Naive thymus-derived CD8-positive, alpha-beta T cell (primary cell): ENCODE data around the gene VCL. TPM values are rescaled to one million over a fixed set of nuclear protein-coding genes. Genes with fewer than 3 reads are reported as not detected.

ENCODE experiments used
- ATAC-seq, 2 donors: fragments of 150-1000 bp; cut with Tn5 transposase in 1 of 2; sonication (Bioruptor Pico), chemical (Tn5 transposase) in 1 of 2; 1 replicate in 1 of 2; 2 replicates in 1 of 2; pipeline ENCODE4 v1.10.0; 2021; ENCODE audit warnings: mild to moderate bottlenecking in 2 of 2, moderate library complexity in 2 of 2
- POLR2A ChIA-PET: fragments of 350-600 bp; sonication (Branson Sonifier 250); formaldehyde crosslinking; loops from one replicate; lab custom pipeline; 2021; ENCODE audit warnings: antibody characterized with exemption; lab: Charles Lee
- DNase-seq, 10 donors: peaks; one replicate each; pipeline versions ENCODE4 v3.0.0 to v3.0.0-alpha.2; 2020 to 2022
- H3K27ac Mint-ChIP-seq, 10 donors: one replicate each; pipeline ENCODE4 v1.8.0; 2020 to 2022; ENCODE audit warnings: mild to moderate bottlenecking in 10 of 10, mixed read lengths in 10 of 10, moderate library complexity in 4 of 10, inconsistent platforms in 1 of 10
- H3K27me3 Mint-ChIP-seq, 5 donors: one replicate each; pipeline ENCODE4 v1.8.0; 2021 to 2022; ENCODE audit warnings: mixed read lengths in 5 of 5
- H3K36me3 Mint-ChIP-seq, 3 donors: one replicate each; pipeline ENCODE4 v1.8.0; 2020 to 2022; ENCODE audit warnings: mixed read lengths in 3 of 3, mild to moderate bottlenecking in 2 of 3, inconsistent platforms in 1 of 3
- H3K4me1 Mint-ChIP-seq, 4 donors: one replicate each; pipeline ENCODE4 v1.8.0; 2021 to 2022; ENCODE audit warnings: mixed read lengths in 4 of 4
- H3K4me3 Mint-ChIP-seq, 10 donors: one replicate each; pipeline ENCODE4 v1.8.0; 2020 to 2022; ENCODE audit warnings: mild to moderate bottlenecking in 10 of 10, mixed read lengths in 10 of 10, moderate library complexity in 6 of 10, inconsistent platforms in 1 of 10
- H3K9me3 Mint-ChIP-seq, 9 donors: one replicate each; pipeline ENCODE4 v1.8.0; 2020 to 2022; ENCODE audit warnings: mixed read lengths in 9 of 9, mild to moderate bottlenecking in 3 of 9, inconsistent platforms in 1 of 9, moderate library complexity in 1 of 9
- polyA plus RNA-seq, 3 donors: library from polyadenylated mRNA; unstranded; fragments of 300-500 nt; fragmentation: Illumina TruSeq; gene quantifications; one replicate each; pipeline ENCODE4 v1.2.3, GENCODE V29; 2021
- total RNA-seq, 8 experiments: library from RNA in 2 of 8; stranded (reverse) in 2 of 8; gene quantifications; one replicate each; pipeline ENCODE4 v1.2.3 and lab custom pipeline; 2021 to 2026

Gene VCL
- total and polyA plus RNA-seq, 5 experiments from 2014 or later = 5.0 to 21.2 (median 7.8) TPM

GRCh38 chr10:73979141-73979808 lies 18.6 kb upstream of the VCL start:
- no peaks in the 10 kb centered on the region for H3K27me3 Mint-ChIP-seq
- POLR2A ChIA-PET = interaction anchor here (0.6 to 2.6 kb wide), 4 partner anchors 12 to 268 kb away, joined by 3 to 6 read pairs (median 4); no protein-coding TSS in a partner anchor
- H3K27ac Mint-ChIP-seq = no peak overlapping the region
- no peaks in the 10 kb centered on the region for H3K36me3 Mint-ChIP-seq
- no peaks in the 10 kb centered on the region for H3K9me3 Mint-ChIP-seq
- peaks cover 8 to 37% (median 18%) of the 10 kb centered on the region in 4 donors for H3K4me1 Mint-ChIP-seq
- DNase-seq (no peak), ATAC-seq (no peak)
- H3K4me3 Mint-ChIP-seq = peak overlapping the region in 1 of 10 donors; percentile 45

- Mint-ChIP-seq H3K4me1 (peaks cover 6 to 31% (median 12%) of the 10 kb centered on the region in 4 donors), H3K4me3 (no peak overlapping the region), H3K36me3 (no peaks in the 10 kb centered on the region), H3K27ac (peak overlapping the region in 1 of 10 donors; percentile 10), H3K27me3 (no peaks in the 10 kb centered on the region), H3K9me3 (no peaks in the 10 kb centered on the region)
- ATAC-seq (no peak), DNase-seq (no peak)
- POLR2A ChIA-PET = interaction anchor here (2.6 kb wide), 1 partner anchor 12 kb away, joined by 6 read pairs; no protein-coding TSS in a partner anchor
Observed at GRCh38 chr10:73979809-73980433, 18.0 kb upstream of the VCL start.

DNA sequence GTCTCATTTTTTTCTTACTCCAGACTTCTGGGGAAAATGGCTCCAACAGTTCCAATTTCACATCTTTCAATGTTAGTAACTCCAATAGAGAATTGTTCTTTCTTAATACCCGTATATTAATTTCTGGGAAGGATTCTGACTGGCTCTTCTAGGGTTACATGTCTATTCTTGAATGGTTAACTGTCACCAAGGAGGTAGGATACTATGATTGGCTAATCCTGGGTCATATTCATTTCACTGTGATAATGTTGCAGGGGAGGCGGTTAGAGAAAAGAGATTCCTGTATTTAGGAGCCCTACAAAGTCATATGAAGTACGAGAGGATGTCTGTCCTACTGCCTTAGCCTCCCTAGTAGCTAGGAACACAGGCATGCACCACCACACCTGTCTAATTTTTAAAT lies 16.1 kb upstream of the VCL start:
- ATAC-seq (no peak), DNase-seq (no peak)
- H3K36me3 Mint-ChIP-seq = no peaks in the 10 kb centered on the region
- no peaks in the 10 kb centered on the region for H3K27me3 Mint-ChIP-seq
- H3K4me1 Mint-ChIP-seq = peaks cover 0 to 26% (median 5%) of the 10 kb centered on the region in 4 donors
- no peak overlapping the region for H3K4me3 Mint-ChIP-seq
- H3K27ac Mint-ChIP-seq = no peak overlapping the region
- H3K9me3 Mint-ChIP-seq = no peaks in the 10 kb centered on the region
- POLR2A ChIA-PET = interaction anchor here (0.9 to 2.6 kb wide), 2 partner anchors 10 kb away, joined by 3 to 6 read pairs; no protein-coding TSS in a partner anchor

DNA sequence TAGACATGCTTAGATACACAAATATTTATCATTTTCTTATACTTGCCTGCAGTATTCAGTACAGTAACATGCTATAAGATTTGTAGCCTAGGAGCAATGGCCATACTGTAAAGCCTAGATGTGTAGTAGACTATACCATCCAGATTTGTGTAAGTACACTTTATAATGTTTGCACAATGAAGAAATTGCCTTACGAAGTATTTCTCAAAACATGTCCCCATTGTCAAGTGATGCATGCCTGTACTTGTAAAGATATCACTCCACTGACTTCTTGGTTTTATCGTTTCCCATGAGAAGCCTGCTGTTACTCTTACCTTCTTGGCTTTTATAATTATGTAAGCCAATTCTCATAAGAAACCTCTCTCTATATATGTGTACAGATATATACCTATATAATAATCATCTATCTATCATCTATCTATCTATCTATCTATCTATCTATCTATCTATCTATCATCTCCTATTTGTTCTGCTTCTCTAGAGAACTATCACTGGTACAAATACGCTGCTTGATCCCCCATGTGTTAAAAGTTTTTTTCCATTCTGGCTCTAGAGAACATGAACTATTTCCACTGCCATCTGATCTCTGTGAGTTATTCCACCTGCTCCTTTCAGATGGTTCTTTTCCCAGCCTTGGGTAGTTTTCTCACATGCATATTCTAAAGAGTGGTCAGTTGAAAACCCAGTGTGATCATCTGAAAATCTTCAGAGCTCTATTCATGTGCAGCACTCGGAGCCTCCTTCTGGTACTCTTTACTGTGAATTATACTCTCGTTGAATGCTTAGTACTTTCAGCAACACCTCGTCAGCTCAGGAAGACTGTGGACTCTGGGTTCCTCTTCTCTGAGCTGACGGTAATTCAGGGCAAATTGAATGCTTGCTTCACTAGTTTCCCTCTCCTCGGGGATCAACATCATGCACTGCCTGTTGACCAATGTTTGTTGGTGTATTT lies 14.5 kb upstream of the VCL start:
- Mint-ChIP-seq H3K27ac (no peak overlapping the region), H3K4me1 (peaks cover 0 to 26% (median 5%) of the 10 kb centered on the region in 4 donors), H3K36me3 (no peaks in the 10 kb centered on the region), H3K9me3 (no peaks in the 10 kb centered on the region), H3K4me3 (no peak overlapping the region), H3K27me3 (no peaks in the 10 kb centered on the region)
- DNase-seq (no peak), ATAC-seq (no peak)
- POLR2A ChIA-PET = no interaction called here

GRCh38 chr10:73989594-73990150 lies 8.2 kb upstream of the VCL start:
- H3K4me1 Mint-ChIP-seq = peaks cover 11 to 40% (median 26%) of the 10 kb centered on the region in 4 donors
- H3K4me3 Mint-ChIP-seq = no peak overlapping the region
- H3K27ac Mint-ChIP-seq = peak overlapping the region in 1 of 10 donors; percentile 23
- ATAC-seq = no peak
- H3K9me3 Mint-ChIP-seq = peaks cover 0 to 4% (median 0%) of the 10 kb centered on the region in 9 donors
- DNase-seq = no peak
- POLR2A ChIA-PET = interaction anchor here (1.1 kb wide), 1 partner anchor 115 kb away, joined by 3 read pairs; no protein-coding TSS in a partner anchor
- no peaks in the 10 kb centered on the region for H3K27me3 Mint-ChIP-seq
- no peaks in the 10 kb centered on the region for H3K36me3 Mint-ChIP-seq

- Mint-ChIP-seq H3K9me3 (peaks cover 0 to 4% (median 0%) of the 10 kb centered on the region in 9 donors), H3K36me3 (no peaks in the 10 kb centered on the region), H3K4me3 (peak overlapping the region in 7 of 10 donors; percentile 6 to 64 (median 35)), H3K27ac (peak overlapping the region in 8 of 10 donors; percentile 49 to 92 (median 72)), H3K4me1 (peaks cover 11 to 43% (median 27%) of the 10 kb centered on the region in 4 donors), H3K27me3 (no peaks in the 10 kb centered on the region)
- POLR2A ChIA-PET = interaction anchor here (0.7 to 1.9 kb wide), 9 partner anchors 11 to 220 kb away, joined by 3 to 9 read pairs (median 4); a partner anchor contains a TSS
- DNase-seq (no peak), ATAC-seq (peak in 1 of 2 donors; percentile 2)
Observed at GRCh38 chr10:73991203-73991883, 6.6 kb upstream of the VCL start.

- H3K36me3 Mint-ChIP-seq = no peaks in the 10 kb centered on the region
- peaks cover 11 to 44% (median 27%) of the 10 kb centered on the region in 4 donors for H3K4me1 Mint-ChIP-seq
- no peaks in the 10 kb centered on the region for H3K27me3 Mint-ChIP-seq
- POLR2A ChIA-PET = interaction anchor here (0.6 to 1.9 kb wide), 11 partner anchors 9 to 220 kb away, joined by 3 to 9 read pairs (median 4); a partner anchor contains a TSS
- peak; percentile 44 to 89 (median 76) for DNase-seq
- peaks cover 0 to 4% (median 0%) of the 10 kb centered on the region in 9 donors for H3K9me3 Mint-ChIP-seq
- H3K4me3 Mint-ChIP-seq = peak overlapping the region in 9 of 10 donors; percentile 0 to 64 (median 35)
- H3K27ac Mint-ChIP-seq = peak overlapping the region; percentile 52 to 93 (median 72)
- peak; percentile 100 for ATAC-seq
Observed at GRCh38 chr10:73991884-73992245, 6.1 kb upstream of the VCL start.

GRCh38 chr10:73992899-73993788 lies 4.8 kb upstream of the VCL start:
- no peaks in the 10 kb centered on the region for H3K36me3 Mint-ChIP-seq
- peaks cover 11 to 52% (median 31%) of the 10 kb centered on the region in 4 donors for H3K4me1 Mint-ChIP-seq
- DNase-seq (no peak), ATAC-seq (no peak)
- peak overlapping the region in 3 of 10 donors; percentile 7 to 22 (median 17) for H3K27ac Mint-ChIP-seq
- POLR2A ChIA-PET = interaction anchor here (0.6 to 1.4 kb wide), 4 partner anchors 8 to 115 kb away, joined by 3 to 8 read pairs (median 3); no protein-coding TSS in a partner anchor
- H3K4me3 Mint-ChIP-seq = peak overlapping the region in 2 of 10 donors; percentile 12 to 45
- H3K27me3 Mint-ChIP-seq = no peaks in the 10 kb centered on the region
- peaks cover 0 to 4% (median 0%) of the 10 kb centered on the region in 9 donors for H3K9me3 Mint-ChIP-seq

DNA sequence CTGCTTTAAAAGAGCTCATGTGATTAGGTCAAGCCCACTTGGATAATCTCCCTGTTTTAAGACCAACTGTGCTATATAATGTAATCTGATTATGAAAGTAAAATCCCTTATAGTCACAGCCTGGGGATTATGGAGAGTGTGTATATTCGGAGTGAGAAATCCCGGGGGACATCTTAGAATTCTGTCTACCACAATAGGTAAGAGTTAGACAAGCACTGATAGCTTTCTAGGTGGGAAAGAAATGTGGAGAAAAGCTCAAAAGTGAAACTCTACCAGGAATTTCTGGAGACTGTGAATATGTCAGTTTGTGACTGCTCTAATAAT lies 2.9 kb upstream of the VCL start:
- POLR2A ChIA-PET = no interaction called here
- DNase-seq = no peak
- H3K4me3 Mint-ChIP-seq = peak overlapping the region in 1 of 10 donors; percentile 62
- no peaks in the 10 kb centered on the region for H3K27me3 Mint-ChIP-seq
- H3K9me3 Mint-ChIP-seq = peaks cover 0 to 4% (median 0%) of the 10 kb centered on the region in 9 donors
- H3K4me1 Mint-ChIP-seq = peaks cover 17 to 59% (median 43%) of the 10 kb centered on the region in 4 donors
- peak overlapping the region in 1 of 10 donors; percentile 55 for H3K27ac Mint-ChIP-seq
- no peaks in the 10 kb centered on the region for H3K36me3 Mint-ChIP-seq
- no peak for ATAC-seq

DNA sequence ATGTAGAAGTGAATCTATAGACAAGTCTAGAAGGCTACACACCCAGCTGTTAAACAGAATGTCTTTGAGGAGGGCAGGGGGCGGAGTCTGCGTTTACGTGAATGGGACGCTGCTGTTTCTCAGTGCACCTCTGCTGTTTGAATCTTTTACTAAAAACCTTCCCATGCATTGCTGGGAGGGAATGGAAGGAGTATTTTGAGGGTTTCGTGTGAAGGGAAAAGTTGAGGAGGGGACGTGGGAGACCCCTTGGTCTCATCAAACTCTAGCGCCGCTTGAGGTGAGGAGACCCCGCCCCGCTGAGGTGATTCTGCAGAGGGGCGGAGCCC lies 492 bp upstream of the VCL start:
- ATAC-seq (peak; percentile 74 to 75), DNase-seq (peak in 4 of 10 donors; percentile 64 to 96 (median 83))
- Mint-ChIP-seq H3K4me3 (peak overlapping the region; percentile 86 to 100 (median 100)), H3K36me3 (no peaks in the 10 kb centered on the region), H3K27ac (peak overlapping the region; percentile 54 to 98 (median 98)), H3K4me1 (peaks cover 14 to 61% (median 37%) of the 10 kb centered on the region in 4 donors), H3K27me3 (no peaks in the 10 kb centered on the region), H3K9me3 (no peaks in the 10 kb centered on the region)
- POLR2A ChIA-PET = interaction anchor here (1.0 to 1.4 kb wide), 2 partner anchors 40 to 55 kb away, joined by 3 to 6 read pairs; no protein-coding TSS in a partner anchor
